Measurements from ENCODE around the gene ATXN10.

Gene ATXN10

GRCh38 chr22:45826520-45826919, 154.9 kb downstream of the ATXN10 start:
- no peak for DNase-seq (ENCODE audit: low spot score)

GRCh38 chr22:45828841-45829240, 157.2 kb downstream of the ATXN10 start:
- no peak for DNase-seq (ENCODE audit: low spot score)

GRCh38 chr22:45830531-45831245, 159.1 kb downstream of the ATXN10 start:
- DNase-seq (ENCODE audit: low spot score) = no peak

GRCh38 chr22:45831394-45831793, 159.8 kb downstream of the ATXN10 start:
- DNase-seq (ENCODE audit: low spot score) = no peak

- DNase-seq (ENCODE audit: low spot score) = no peak
Measured at GRCh38 chr22:45832180-45832579, 160.5 kb downstream of the ATXN10 start.

- DNase-seq (ENCODE audit: low spot score) = no peak
Measured at GRCh38 chr22:45832959-45833580, 161.4 kb downstream of the ATXN10 start.

GRCh38 chr22:45833613-45834012, 162.0 kb downstream of the ATXN10 start:
- DNase-seq (ENCODE audit: low spot score) = no peak

- DNase-seq (ENCODE audit: low spot score) = no peak
Measured at GRCh38 chr22:45834241-45834640, 162.6 kb downstream of the ATXN10 start.

GRCh38 chr22:45834795-45835194, 163.2 kb downstream of the ATXN10 start:
- DNase-seq (ENCODE audit: low spot score) = no peak

GRCh38 chr22:45836418-45837169, 165.0 kb downstream of the ATXN10 start:
- DNase-seq (ENCODE audit: low spot score) = no peak

GRCh38 chr22:45837508-45837907, 165.9 kb downstream of the ATXN10 start:
- no peak for DNase-seq (ENCODE audit: low spot score)

- DNase-seq (ENCODE audit: low spot score) = no peak
Measured at GRCh38 chr22:45838305-45838887, 166.8 kb downstream of the ATXN10 start.

- no peak for DNase-seq (ENCODE audit: low spot score)
Measured at GRCh38 chr22:45840483-45840882, 168.8 kb downstream of the ATXN10 start.

- no peak for DNase-seq (ENCODE audit: low spot score)
Measured at GRCh38 chr22:45842291-45842991, 170.8 kb downstream of the ATXN10 start.

GRCh38 chr22:45843031-45843430, 171.4 kb downstream of the ATXN10 start:
- no peak for DNase-seq (ENCODE audit: low spot score)

- no peak for DNase-seq (ENCODE audit: low spot score)
Measured at GRCh38 chr22:45843986-45844385, 172.4 kb downstream of the ATXN10 start.

- DNase-seq (ENCODE audit: low spot score) = no peak
Measured at GRCh38 chr22:45845076-45845487, 173.4 kb downstream of the ATXN10 start.

GRCh38 chr22:45846952-45847351, 175.3 kb downstream of the ATXN10 start:
- no peak for DNase-seq (ENCODE audit: low spot score)

GRCh38 chr22:45848904-45849303, 177.3 kb downstream of the ATXN10 start:
- no peak for DNase-seq (ENCODE audit: low spot score)

GRCh38 chr22:45852826-45853225, 181.2 kb downstream of the ATXN10 start:
- DNase-seq (ENCODE audit: low spot score) = no peak

GRCh38 chr22:45855961-45856360, 184.3 kb downstream of the ATXN10 start:
- no peak for DNase-seq (ENCODE audit: low spot score)

- DNase-seq (ENCODE audit: low spot score) = no peak
Measured at GRCh38 chr22:45857519-45857918, 185.9 kb downstream of the ATXN10 start.
